ENCODE data around the gene CACNA1C. TPM values are rescaled to one million over a fixed set of nuclear protein-coding genes. Genes with fewer than 3 reads are reported as not detected.

CACNA1C gene
- total RNA-seq, 4 donors from 2014 or later, result 5.2 to 12.9 (median 6.3) TPM

DNA sequence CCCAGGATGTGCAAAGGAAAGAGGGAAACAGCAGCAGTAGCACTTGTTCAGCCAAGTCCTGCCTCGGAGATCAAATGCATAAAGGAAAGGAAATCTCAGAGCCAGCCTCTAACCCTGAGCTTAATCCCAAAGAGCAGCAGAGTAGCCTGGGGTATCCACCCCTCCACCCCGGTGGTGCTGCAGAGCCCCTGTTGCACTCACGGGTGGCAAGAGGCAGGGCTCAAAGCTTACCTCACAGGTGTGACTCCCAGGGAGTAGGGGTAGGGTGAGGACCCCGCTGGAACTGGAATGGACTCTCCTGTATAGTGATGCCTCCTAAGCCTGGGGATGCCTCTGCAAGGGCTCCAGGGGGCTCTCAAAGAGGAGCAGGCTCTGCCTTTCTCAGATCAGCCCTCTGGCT, 211.1 kb downstream of the CACNA1C start:
- 76 to 83% methylated on average over 4 of the region's 4 CpGs for WGBS, 2 donors
- Histone ChIP-seq H3K27me3 (no peaks in the 10 kb centered on the region), H3K36me3 (no peaks in the 10 kb centered on the region), H3K9me3 (no peaks in the 10 kb centered on the region), H3K27ac (no peak overlapping the region), H3K4me1 (peaks cover 0 to 45% (median 10%) of the 10 kb centered on the region in 4 donors), H3K4me3 (no peak overlapping the region)
- TF ChIP-seq POLR2A (IDR thresholded peaks at IDR 0.05) (no peak), EP300 (IDR thresholded peaks at IDR 0.05) (no peak)
- TF ChIP-seq, protein P1, sequence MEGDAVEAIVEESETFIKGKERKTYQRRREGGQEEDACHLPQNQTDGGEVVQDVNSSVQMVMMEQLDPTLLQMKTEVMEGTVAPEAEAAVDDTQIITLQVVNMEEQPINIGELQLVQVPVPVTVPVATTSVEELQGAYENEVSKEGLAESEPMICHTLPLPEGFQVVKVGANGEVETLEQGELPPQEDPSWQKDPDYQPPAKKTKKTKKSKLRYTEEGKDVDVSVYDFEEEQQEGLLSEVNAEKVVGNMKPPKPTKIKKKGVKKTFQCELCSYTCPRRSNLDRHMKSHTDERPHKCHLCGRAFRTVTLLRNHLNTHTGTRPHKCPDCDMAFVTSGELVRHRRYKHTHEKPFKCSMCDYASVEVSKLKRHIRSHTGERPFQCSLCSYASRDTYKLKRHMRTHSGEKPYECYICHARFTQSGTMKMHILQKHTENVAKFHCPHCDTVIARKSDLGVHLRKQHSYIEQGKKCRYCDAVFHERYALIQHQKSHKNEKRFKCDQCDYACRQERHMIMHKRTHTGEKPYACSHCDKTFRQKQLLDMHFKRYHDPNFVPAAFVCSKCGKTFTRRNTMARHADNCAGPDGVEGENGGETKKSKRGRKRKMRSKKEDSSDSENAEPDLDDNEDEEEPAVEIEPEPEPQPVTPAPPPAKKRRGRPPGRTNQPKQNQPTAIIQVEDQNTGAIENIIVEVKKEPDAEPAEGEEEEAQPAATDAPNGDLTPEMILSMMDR (IDR thresholded peaks at IDR 0.05), result no peak
- no peak for DNase-seq (ENCODE audit: low spot score in 2 of 2)

GRCh38 chr12:2264651-2265232, 212.0 kb downstream of the CACNA1C start:
- Histone ChIP-seq H3K4me1 (peaks cover 0 to 44% (median 11%) of the 10 kb centered on the region in 4 donors), H3K4me3 (no peak overlapping the region), H3K27me3 (no peaks in the 10 kb centered on the region), H3K27ac (peak overlapping the region in 3 of 4 donors; percentile 15 to 67 (median 48)), H3K9me3 (no peaks in the 10 kb centered on the region), H3K36me3 (no peaks in the 10 kb centered on the region)
- WGBS, 2 donors, result 38 to 54% methylated on average over 6 of the region's 6 CpGs
- DNase-seq (ENCODE audit: low spot score in 2 of 2), result peak in 1 of 2 donors; percentile 67
- TF ChIP-seq EP300 (IDR thresholded peaks at IDR 0.05) (peak in 1 of 2 donors; percentile 79), POLR2A (IDR thresholded peaks at IDR 0.05) (no peak)
- TF ChIP-seq, protein P1 (IDR thresholded peaks at IDR 0.05), result no peak

DNA sequence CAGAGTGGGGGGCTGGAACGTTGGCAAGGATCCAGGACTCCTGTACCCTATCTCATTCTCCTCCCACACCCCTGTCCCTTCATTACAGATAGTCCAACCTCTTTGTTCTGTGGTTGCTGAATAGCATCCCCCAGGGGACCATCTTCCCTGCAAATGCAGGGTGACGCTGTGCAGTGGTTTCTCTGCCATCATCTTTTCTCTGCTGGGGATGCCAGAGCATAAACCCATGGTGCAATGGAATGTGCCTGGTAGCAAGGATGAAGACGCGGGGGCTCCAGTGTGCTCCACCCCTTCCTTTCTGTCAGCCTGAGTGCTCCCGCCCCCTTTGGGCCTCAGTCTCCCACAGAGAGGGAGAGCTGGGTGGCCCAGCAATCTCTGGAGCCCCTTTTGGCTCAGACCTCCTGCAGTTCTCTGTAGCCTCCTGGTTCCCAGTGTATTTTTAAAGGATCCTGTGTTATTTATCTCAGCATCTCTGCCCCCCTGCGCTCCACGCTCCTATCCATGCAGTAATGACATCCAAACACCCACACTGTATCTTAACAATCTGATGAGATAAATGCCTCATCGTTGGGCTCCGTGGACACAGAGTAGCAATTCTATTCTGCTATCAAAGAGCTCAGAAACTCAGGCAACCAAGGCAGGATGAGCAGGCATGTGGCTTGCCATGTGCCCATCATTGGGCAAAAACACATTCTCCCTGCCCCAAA, 212.8 kb downstream of the CACNA1C start:
- 67 to 74% methylated on average over 9 of the region's 9 CpGs for WGBS, 2 donors
- no peak overlapping the region for H3K4me3 ChIP-seq
- no peaks in the 10 kb centered on the region for H3K27me3 ChIP-seq
- no peak for TF ChIP-seq EP300 (IDR thresholded peaks at IDR 0.05)
- no peak for TF ChIP-seq POLR2A (IDR thresholded peaks at IDR 0.05)
- TF ChIP-seq, protein P1 (IDR thresholded peaks at IDR 0.05), result no peak
- H3K36me3 ChIP-seq, result no peaks in the 10 kb centered on the region
- H3K9me3 ChIP-seq, result no peaks in the 10 kb centered on the region
- H3K4me1 ChIP-seq, result peaks cover 0 to 44% (median 11%) of the 10 kb centered on the region in 4 donors
- peak overlapping the region in 1 of 4 donors; percentile 39 for H3K27ac ChIP-seq
- no peak for DNase-seq (ENCODE audit: low spot score in 2 of 2)

DNA sequence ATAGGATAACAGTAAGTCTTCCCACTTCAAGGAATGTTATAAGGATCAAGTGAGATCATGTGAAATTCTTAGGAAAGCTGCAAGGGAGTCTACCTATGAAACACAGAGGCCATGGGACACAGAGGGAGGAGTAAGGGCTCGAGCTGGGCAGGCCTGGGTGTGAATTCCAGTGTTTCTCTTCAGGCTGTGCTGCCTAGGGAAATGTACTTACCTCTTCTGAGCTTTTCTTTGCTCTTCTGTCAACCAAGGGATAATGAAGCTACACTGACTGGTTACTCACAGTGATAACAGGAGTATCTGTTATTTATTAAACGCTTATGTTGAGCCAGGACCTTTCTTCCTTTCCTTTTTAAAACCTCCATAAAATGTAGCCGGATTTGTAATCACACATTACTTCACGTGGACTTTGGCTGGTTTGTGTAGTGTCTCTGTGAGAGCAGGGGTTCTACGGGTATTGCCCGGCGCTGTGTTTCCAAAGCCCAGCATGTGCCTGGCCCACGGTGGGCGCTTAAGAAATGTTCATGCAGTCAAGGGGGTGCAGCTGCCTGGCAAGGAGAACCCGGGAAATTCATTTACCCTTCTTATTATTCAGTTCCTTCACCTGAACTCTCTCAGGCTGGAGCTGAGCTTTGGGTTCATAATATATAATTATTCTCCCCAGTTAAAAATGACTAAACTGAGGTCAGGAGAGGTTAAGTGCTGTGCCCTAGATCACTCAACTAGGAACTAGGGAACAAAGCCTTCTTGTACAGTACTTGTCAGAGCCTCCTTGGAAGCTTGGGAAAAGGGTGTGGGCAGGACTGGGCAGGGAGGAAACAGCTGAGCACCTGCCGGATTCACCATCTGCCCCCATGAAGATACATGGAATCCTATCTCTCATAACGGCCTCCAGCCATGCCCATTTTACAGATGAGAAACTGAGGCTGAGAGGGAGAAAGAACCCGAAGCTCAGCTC, 214.2 kb downstream of the CACNA1C start:
- Histone ChIP-seq H3K36me3 (no peaks in the 10 kb centered on the region), H3K4me1 (peaks cover 0 to 44% (median 11%) of the 10 kb centered on the region in 4 donors), H3K27ac (peak overlapping the region in 1 of 4 donors; percentile 25), H3K27me3 (no peaks in the 10 kb centered on the region), H3K9me3 (no peaks in the 10 kb centered on the region), H3K4me3 (no peak overlapping the region)
- DNase-seq (ENCODE audit: low spot score in 2 of 2), result no peak
- no peak for TF ChIP-seq POLR2A (IDR thresholded peaks at IDR 0.05)
- TF ChIP-seq EP300 (IDR thresholded peaks at IDR 0.05), result no peak
- TF ChIP-seq, protein P1 (IDR thresholded peaks at IDR 0.05), result no peak
- 55 to 59% methylated on average over 13 of the region's 13 CpGs for WGBS, 2 donors

Measured in tibial nerve (tissue), 4 donors.